BJ (cell line): ENCODE measurements around the gene DAP3. TPM values are rescaled to one million over a fixed set of nuclear protein-coding genes. Genes with fewer than 3 reads are reported as not detected.
"Not testable (repeated sequence)": the region's sequence is repeated elsewhere in the genome, so short reads cannot be mapped to it uniquely, and the experiment has no call there.

ENCODE experiments used
- CTCF ChIA-PET: fragments of 350-600 bp; formaldehyde crosslinking; extraction: SDS; loops from one replicate; lab custom pipeline; 2021; ENCODE audit warnings: antibody characterized with exemption, inconsistent platforms; lab: Yijun Ruan, JAX
- POLR2A ChIA-PET: fragments of 300-600 bp; sonication (Branson Sonifier 250); formaldehyde crosslinking; extraction: SDS; loops from one replicate; lab custom pipeline; 2021; ENCODE audit warnings: antibody characterized with exemption; lab: Charles Lee
- DNase-seq: peaks from one replicate; pipeline ENCODE4 v3.0.0-alpha.2; 2011; ENCODE audit warnings: low read depth
- H3K27me3 ChIP-seq: 2 replicates; pipeline ENCODE4 v1.6.0; 2011; ENCODE audit warnings: low read length; ENCODE audit not compliant: control insufficient read depth, insufficient read depth
- H3K36me3 ChIP-seq: 2 replicates; pipeline ENCODE4 v1.5.1; 2011; ENCODE audit warnings: low read length; ENCODE audit not compliant: control insufficient read depth, insufficient read depth
- H3K4me3 ChIP-seq: 2 replicates; pipeline ENCODE4 v1.5.1; 2011; ENCODE audit warnings: low read depth, mild to moderate bottlenecking, control low read depth, low read length
- CTCF ChIP-seq: IDR thresholded peaks from 2 replicates; pipeline ENCODE4 v1.5.1; 2011; ENCODE audit warnings: low read depth, mild to moderate bottlenecking, control low read depth, inconsistent platforms, low read length, moderate library complexity; ENCODE audit not compliant: insufficient read depth
- polyA plus RNA-seq: library from polyadenylated mRNA; depleted of rRNA; stranded (reverse); fragments of >200 nt; gene quantifications from 2 replicates; pipeline ENCODE4 v1.2.3, GENCODE V29; 2011

DAP3 gene
- polyA plus RNA-seq, 1 experiment: 142 TPM

GRCh38 chr1:155651861-155652661 lies 36.8 kb upstream of the DAP3 start:
- no peak for TF ChIP-seq CTCF
- POLR2A ChIA-PET: no interaction called here
- no peaks in the 10 kb centered on the region for H3K36me3 ChIP-seq
- CTCF ChIA-PET: interaction anchor here (0.6 to 2.4 kb wide), 5 partner anchors 12 to 561 kb away, joined by 3 to 11 read pairs (median 4); no protein-coding TSS in a partner anchor
- H3K4me3 ChIP-seq: no peak overlapping the region
- H3K27me3 ChIP-seq: no peaks in the 10 kb centered on the region
- DNase-seq: no peak

- Histone ChIP-seq H3K4me3 (no peak overlapping the region), H3K27me3 (no peaks in the 10 kb centered on the region), H3K36me3 (no peaks in the 10 kb centered on the region)
- DNase-seq: no peak
- no peak for TF ChIP-seq CTCF
- ChIA-PET CTCF (interaction anchor here (0.6 to 2.4 kb wide), 2 partner anchors 14 to 135 kb away, joined by 3 to 11 read pairs; no protein-coding TSS in a partner anchor), POLR2A (no interaction called here)
These were observed 35.9 kb upstream of the DAP3 start for GRCh38 chr1:155652951-155653350.

GRCh38 chr1:155657463-155657862 lies 31.4 kb upstream of the DAP3 start:
- DNase-seq: no peak
- Histone ChIP-seq H3K27me3 (no peaks in the 10 kb centered on the region), H3K36me3 (peaks cover 7% of the 10 kb centered on the region), H3K4me3 (no peak overlapping the region)
- TF ChIP-seq CTCF: no peak
- ChIA-PET POLR2A (no interaction called here), CTCF (interaction anchor here (2.3 kb wide), 1 partner anchor 7 kb away, joined by 5 read pairs; no protein-coding TSS in a partner anchor)

- POLR2A ChIA-PET, H3K27me3 ChIP-seq, DNase-seq, H3K4me3 ChIP-seq, CTCF ChIA-PET: not testable (repeated sequence)
- peaks cover 11% of the 10 kb centered on the region for H3K36me3 ChIP-seq
These were observed 27.7 kb upstream of the DAP3 start for GRCh38 chr1:155661239-155661638.

- Histone ChIP-seq H3K27me3 (no peaks in the 10 kb centered on the region), H3K4me3 (no peak overlapping the region), H3K36me3 (peaks cover 15% of the 10 kb centered on the region)
- ChIA-PET POLR2A (no interaction called here), CTCF (interaction anchor here (1.3 to 1.4 kb wide), 2 partner anchors 11 to 60 kb away, joined by 3 read pairs; no protein-coding TSS in a partner anchor)
- DNase-seq: no peak
- no peak for TF ChIP-seq CTCF
These were observed 19.4 kb upstream of the DAP3 start for GRCh38 chr1:155669233-155670162.
